GM18505 (cell line): Measurements from ENCODE around the gene CDK5R2.

ENCODE experiments used
- ATAC-seq: cut with Tn5 transposase; IDR thresholded peaks from one replicate; pipeline ENCODE4 v1.9.1; 2021; ENCODE audit not compliant: unreplicated experiment
- POLR2A ChIP-seq: IDR thresholded peaks from 4 replicates; pipeline ENCODE4 v1.6.1; 2011; ENCODE audit warnings: borderline replicate concordance; ENCODE audit not compliant: insufficient read depth, insufficient read length; ENCODE audit errors: extremely low read depth

CDK5R2 gene

GRCh38 chr2:218980735-218981389 is 21.4 kb downstream of the CDK5R2 start:
- no peak for ATAC-seq
- no peak for TF ChIP-seq POLR2A

GRCh38 chr2:218981390-218981880 is 22.0 kb downstream of the CDK5R2 start:
- TF ChIP-seq POLR2A: no peak
- ATAC-seq: no peak

GRCh38 chr2:218981881-218982585 is 22.6 kb downstream of the CDK5R2 start:
- no peak for ATAC-seq
- TF ChIP-seq POLR2A: no peak

GRCh38 chr2:218982586-218983262 is 23.3 kb downstream of the CDK5R2 start:
- no peak for TF ChIP-seq POLR2A
- ATAC-seq: no peak

GRCh38 chr2:218983263-218983933 is 23.9 kb downstream of the CDK5R2 start:
- TF ChIP-seq POLR2A: no peak
- ATAC-seq: no peak

- no peak for ATAC-seq
These were observed 24.4 kb downstream of the CDK5R2 start for GRCh38 chr2:218983934-218984238.

GRCh38 chr2:218984239-218985020 is 25.0 kb downstream of the CDK5R2 start:
- no peak for ATAC-seq
- no peak for TF ChIP-seq POLR2A

More at GRCh38 chr2:218983934-218984238, 24.4 kb downstream of the CDK5R2 start:
- no peak for TF ChIP-seq POLR2A

- no peak for TF ChIP-seq POLR2A
- ATAC-seq: no peak
These were observed 25.5 kb downstream of the CDK5R2 start, which contains the start of gene FEV for GRCh38 chr2:218985021-218985324. Gene FEV (minus strand): TSS chr2:218985184. CDS start chr2:218985075, 109 bp downstream.

- ATAC-seq: no peak
These were observed 26.0 kb downstream of the CDK5R2 start for GRCh38 chr2:218985325-218986091.

GRCh38 chr2:218986148-218986761 is 26.8 kb downstream of the CDK5R2 start:
- TF ChIP-seq POLR2A: no peak
- no peak for ATAC-seq

More at GRCh38 chr2:218985325-218986091, 26.0 kb downstream of the CDK5R2 start:
- TF ChIP-seq POLR2A: no peak

GRCh38 chr2:218988164-218988563 is 28.7 kb downstream of the CDK5R2 start:
- no peak for TF ChIP-seq POLR2A
- ATAC-seq: no peak

GRCh38 chr2:218988650-218989049 is 29.2 kb downstream of the CDK5R2 start:
- TF ChIP-seq POLR2A: no peak
- ATAC-seq: no peak

GRCh38 chr2:218990052-218990451 is 30.6 kb downstream of the CDK5R2 start:
- no peak for ATAC-seq
- no peak for TF ChIP-seq POLR2A
